Ovary (tissue), 3 donors: ENCODE measurements around the gene THRB.

ENCODE experiments used
- CTCF ChIP-seq, 3 donors: fragments of 450-650 bp in 2 of 3; fragments of 200-600 bp in 1 of 3; IDR thresholded peaks; one replicate each; pipeline versions ENCODE4 v1.5.1 to v1.8.0; 2016 to 2022; ENCODE audit warnings: antibody characterized with exemption in 3 of 3, mild to moderate bottlenecking in 1 of 3
- EP300 ChIP-seq: sonication (generic); formaldehyde crosslinking; IDR thresholded peaks from one replicate; pipeline ENCODE4 v1.6.1; 2017; ENCODE audit warnings: antibody characterized with exemption
- POLR2A ChIP-seq: fragments of 450-650 bp; IDR thresholded peaks from one replicate; pipeline ENCODE4 v1.6.1; 2017; ENCODE audit warnings: antibody characterized with exemption, mild to moderate bottlenecking, moderate library complexity
- donor health status: DM: no; HTN: no; CAD: no.

GRCh38 chr3:24490151-24490550 lies 4.5 kb downstream of the THRB start:
- TF ChIP-seq CTCF (IDR thresholded peaks at IDR 0.05) (no peak), POLR2A (no peak), EP300 (no peak)
